PC-3 (cell line): ENCODE measurements around the gene DMAC2. TPM values are rescaled to one million over a fixed set of nuclear protein-coding genes. Genes with fewer than 3 reads are reported as not detected.

ENCODE experiments used
- ATAC-seq: fragments of 200-7000 bp; cut with Tn5 transposase; 2 replicates; pipeline ENCODE4 v1.9.1; 2020; ENCODE audit warnings: mild to moderate bottlenecking, moderate library complexity
- BruUV-seq: library from RNA; stranded (reverse); fragments of 400-500 nt; replicated peaks from 2 replicates; lab custom pipeline; 2021; lab: Mats Ljungman, UMichigan
- CTCF ChIA-PET: fragments of 300-600 bp; sonication (Branson Sonifier 250); formaldehyde crosslinking; loops from one replicate; lab custom pipeline; 2022; ENCODE audit warnings: antibody characterized with exemption; lab: Charles Lee
- POLR2A ChIA-PET: fragments of 300-600 bp; sonication (Branson Sonifier 250); formaldehyde crosslinking; loops from one replicate; lab custom pipeline; 2022; ENCODE audit warnings: antibody characterized with exemption; ENCODE audit not compliant: unreplicated experiment; lab: Charles Lee
- DNase-seq: peaks from one replicate; pipeline ENCODE4 v3.0.0-alpha.2; 2015
- H2AFZ ChIP-seq: fragments of 300-600 bp; sonication (generic); 2 replicates; pipeline ENCODE4 v1.6.0; 2016; ENCODE audit warnings: antibody characterized with exemption, low read length
- H3F3A ChIP-seq: fragments of 300-600 bp; sonication (generic); one replicate; pipeline ENCODE4 v1.6.0; 2017; ENCODE audit warnings: antibody characterized with exemption, low read length, control low read depth, mild to moderate bottlenecking; ENCODE audit not compliant: unreplicated experiment
- H3K27ac ChIP-seq: fragments of 300-600 bp; sonication (generic); 2 replicates; pipeline ENCODE4 v1.5.1; 2016; ENCODE audit warnings: mild to moderate bottlenecking, low read length
- H3K27me3 ChIP-seq: fragments of 300-600 bp; sonication (generic); 2 replicates; pipeline ENCODE4 v1.6.1; 2016; ENCODE audit warnings: low read length, mixed read lengths
- H3K36me3 ChIP-seq: fragments of 300-600 bp; sonication (generic); 2 replicates; pipeline ENCODE4 v1.6.1; 2016; ENCODE audit warnings: low read depth, mixed run types, low read length, mixed read lengths
- H3K4me1 ChIP-seq: fragments of 300-600 bp; sonication (generic); 2 replicates; pipeline ENCODE4 v1.5.1; 2016; ENCODE audit warnings: low read length; ENCODE audit not compliant: insufficient read depth
- H3K4me2 ChIP-seq: fragments of 300-600 bp; sonication (generic); 2 replicates; pipeline ENCODE4 v1.6.0; 2016; ENCODE audit warnings: low read length
- H3K4me3 ChIP-seq: fragments of 300-600 bp; sonication (generic); 2 replicates; pipeline ENCODE4 v1.5.1; 2016; ENCODE audit warnings: mild to moderate bottlenecking, low read length, mixed read lengths
- H3K79me2 ChIP-seq: fragments of 300-600 bp; sonication (generic); 2 replicates; pipeline ENCODE4 v1.6.1; 2017; ENCODE audit warnings: low read length, mixed read lengths
- H3K9ac ChIP-seq: fragments of 300-600 bp; sonication (generic); 2 replicates; pipeline ENCODE4 v1.6.0; 2016; ENCODE audit warnings: mild to moderate bottlenecking, low read length
- H3K9me2 ChIP-seq: fragments of 300-600 bp; sonication (generic); replicated peaks from 2 replicates; pipeline ENCODE4 v1.6.1; 2016; ENCODE audit warnings: mixed run types, low read length, mixed read lengths
- H3K9me3 ChIP-seq: fragments of 300-600 bp; sonication (generic); 2 replicates; pipeline ENCODE4 v1.6.1; 2016; ENCODE audit warnings: low read length, mixed read lengths
- H4K20me1 ChIP-seq: fragments of 300-600 bp; sonication (generic); 2 replicates; pipeline ENCODE4 v1.6.1; 2016; ENCODE audit warnings: low read length, mixed read lengths
- EZH2 ChIP-seq: fragments of 300-600 bp; sonication (generic); IDR thresholded peaks from one replicate; pipeline ENCODE4 v1.6.1; 2017; ENCODE audit warnings: antibody characterized with exemption, mild to moderate bottlenecking, low read length; ENCODE audit not compliant: unreplicated experiment
- EZH2phosphoT487 ChIP-seq: fragments of 300-600 bp; sonication (generic); IDR thresholded peaks from 2 replicates; pipeline ENCODE4 v1.6.1; 2018; ENCODE audit warnings: mild to moderate bottlenecking, antibody characterized with exemption, low read length, borderline replicate concordance
- intact Hi-C: fragments of 100-400 bp; cut with micrococcal nuclease; formaldehyde crosslinking; loops from 2 replicates; pipeline ENCODE4 v1.9.0; 2023
- total RNA-seq: library from RNA; depleted of rRNA; stranded (reverse); fragments of >200 nt; gene quantifications from 2 replicates; pipeline ENCODE4 v1.2.3, GENCODE V29; 2014
- TF ChIP-seq, protein P1 (sequence below): fragments of 300-600 bp; sonication (generic); conservative IDR thresholded peaks from 2 replicates; pipeline ENCODE4 v1.5.1; 2017; ENCODE audit warnings: antibody characterized with exemption, low read depth, mild to moderate bottlenecking, low read length

Gene DMAC2
- total RNA-seq, 1 experiment from 2014 or later = 36.8 TPM

DNA sequence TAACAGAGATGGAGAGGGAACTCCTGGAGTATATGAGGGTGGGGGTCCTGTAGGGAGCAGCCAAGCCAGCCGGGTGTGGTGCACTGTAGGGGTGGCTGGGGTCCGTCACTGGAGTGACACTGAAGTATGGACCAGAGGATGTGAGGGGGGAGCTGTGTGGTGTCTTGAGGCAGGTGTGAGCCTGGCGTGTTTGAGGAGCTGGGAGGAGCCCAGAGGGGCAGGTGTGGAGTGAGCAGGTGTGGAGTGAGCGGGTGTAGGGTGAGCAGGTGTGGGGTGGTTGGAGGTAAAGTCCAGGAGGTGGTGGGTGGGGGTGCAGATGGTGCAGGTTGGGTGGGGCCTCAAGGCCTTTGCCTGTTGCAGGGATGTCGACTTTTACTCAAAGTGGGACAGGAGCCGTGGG, 18.4 kb downstream of the DMAC2 start:
- Histone ChIP-seq H4K20me1 (no peaks in the 10 kb centered on the region), H3K4me1 (no peaks in the 10 kb centered on the region), H3K27me3 (no peaks in the 10 kb centered on the region), H3F3A (no peaks in the 10 kb centered on the region), H3K9me3 (no peaks in the 10 kb centered on the region), H3K79me2 (no peaks in the 10 kb centered on the region), H3K9me2 (no peaks in the 10 kb centered on the region), H3K9ac (no peak overlapping the region), H3K4me3 (no peak overlapping the region), H3K4me2 (no peak overlapping the region), H2AFZ (no peak overlapping the region), H3K27ac (no peak overlapping the region), H3K36me3 (0 out of 2 replicates have a peak, but pooled peaks cover 3% of the 10 kb centered on the region)
- DNase-seq (no peak), ATAC-seq (no peak)
- BruUV-seq = no TSS peak
- ChIA-PET POLR2A (no interaction called here), CTCF (no interaction called here)
- TF ChIP-seq, protein P1, sequence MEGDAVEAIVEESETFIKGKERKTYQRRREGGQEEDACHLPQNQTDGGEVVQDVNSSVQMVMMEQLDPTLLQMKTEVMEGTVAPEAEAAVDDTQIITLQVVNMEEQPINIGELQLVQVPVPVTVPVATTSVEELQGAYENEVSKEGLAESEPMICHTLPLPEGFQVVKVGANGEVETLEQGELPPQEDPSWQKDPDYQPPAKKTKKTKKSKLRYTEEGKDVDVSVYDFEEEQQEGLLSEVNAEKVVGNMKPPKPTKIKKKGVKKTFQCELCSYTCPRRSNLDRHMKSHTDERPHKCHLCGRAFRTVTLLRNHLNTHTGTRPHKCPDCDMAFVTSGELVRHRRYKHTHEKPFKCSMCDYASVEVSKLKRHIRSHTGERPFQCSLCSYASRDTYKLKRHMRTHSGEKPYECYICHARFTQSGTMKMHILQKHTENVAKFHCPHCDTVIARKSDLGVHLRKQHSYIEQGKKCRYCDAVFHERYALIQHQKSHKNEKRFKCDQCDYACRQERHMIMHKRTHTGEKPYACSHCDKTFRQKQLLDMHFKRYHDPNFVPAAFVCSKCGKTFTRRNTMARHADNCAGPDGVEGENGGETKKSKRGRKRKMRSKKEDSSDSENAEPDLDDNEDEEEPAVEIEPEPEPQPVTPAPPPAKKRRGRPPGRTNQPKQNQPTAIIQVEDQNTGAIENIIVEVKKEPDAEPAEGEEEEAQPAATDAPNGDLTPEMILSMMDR = no peak
- intact Hi-C loops = no loop called here

DNA sequence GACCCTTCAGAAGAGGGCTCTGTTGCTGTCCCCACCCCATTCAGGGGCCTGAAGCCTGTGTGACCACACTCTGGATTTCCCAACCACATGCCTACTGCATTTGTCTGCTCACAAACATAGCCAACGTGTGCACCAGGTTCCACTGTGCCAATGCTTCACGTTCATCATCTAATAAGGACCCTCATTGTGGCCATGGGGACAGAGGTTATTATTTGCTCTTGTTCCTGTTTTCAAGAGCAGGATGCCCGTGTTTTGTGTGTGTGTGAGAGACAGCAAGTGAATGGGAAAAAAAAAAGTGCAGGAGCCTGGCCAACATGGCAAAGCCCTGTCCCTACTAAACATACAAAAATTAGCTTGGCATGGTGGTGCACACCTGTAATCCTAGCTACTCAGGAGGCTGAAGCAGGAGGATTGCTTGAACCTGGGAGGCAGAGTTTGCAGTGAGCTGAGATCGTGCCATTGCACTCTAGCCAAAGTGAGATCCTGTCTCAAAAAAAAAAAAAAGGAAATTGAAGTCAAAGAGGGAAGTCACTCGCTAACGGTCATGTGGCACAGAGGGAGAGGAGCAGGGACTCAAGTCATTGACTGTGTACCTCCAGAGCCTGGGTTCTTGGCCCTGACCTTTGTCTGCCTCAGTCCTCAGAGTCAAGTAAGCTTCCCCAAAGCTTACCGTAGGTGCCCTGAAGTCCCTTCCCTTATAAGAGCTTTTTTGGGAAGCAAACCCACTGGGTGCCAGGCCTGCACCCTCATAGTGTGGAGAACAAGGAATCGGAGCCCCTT, 19.4 kb downstream of the DMAC2 start:
- no peak overlapping the region for H3K27ac ChIP-seq
- no peak overlapping the region for H2AFZ ChIP-seq
- intact Hi-C loops = no loop called here
- no TSS peak for BruUV-seq
- ATAC-seq = no peak
- TF ChIP-seq EZH2phosphoT487 = no peak
- TF ChIP-seq EZH2 = no peak
- TF ChIP-seq, protein P1 = no peak
- no peaks in the 10 kb centered on the region for H3K79me2 ChIP-seq
- H3K9ac ChIP-seq = no peak overlapping the region
- 0 out of 2 replicates have a peak, but pooled peaks cover 3% of the 10 kb centered on the region for H3K36me3 ChIP-seq
- ChIA-PET POLR2A (no interaction called here), CTCF (no interaction called here)
- no peak for DNase-seq
- H3K4me3 ChIP-seq = no peak overlapping the region
- no peaks in the 10 kb centered on the region for H3F3A ChIP-seq
- no peak overlapping the region for H3K4me2 ChIP-seq
- H4K20me1 ChIP-seq = no peaks in the 10 kb centered on the region
- H3K4me1 ChIP-seq = no peaks in the 10 kb centered on the region
- no peaks in the 10 kb centered on the region for H3K9me3 ChIP-seq
- no peaks in the 10 kb centered on the region for H3K27me3 ChIP-seq
- H3K9me2 ChIP-seq = no peaks in the 10 kb centered on the region

DNA sequence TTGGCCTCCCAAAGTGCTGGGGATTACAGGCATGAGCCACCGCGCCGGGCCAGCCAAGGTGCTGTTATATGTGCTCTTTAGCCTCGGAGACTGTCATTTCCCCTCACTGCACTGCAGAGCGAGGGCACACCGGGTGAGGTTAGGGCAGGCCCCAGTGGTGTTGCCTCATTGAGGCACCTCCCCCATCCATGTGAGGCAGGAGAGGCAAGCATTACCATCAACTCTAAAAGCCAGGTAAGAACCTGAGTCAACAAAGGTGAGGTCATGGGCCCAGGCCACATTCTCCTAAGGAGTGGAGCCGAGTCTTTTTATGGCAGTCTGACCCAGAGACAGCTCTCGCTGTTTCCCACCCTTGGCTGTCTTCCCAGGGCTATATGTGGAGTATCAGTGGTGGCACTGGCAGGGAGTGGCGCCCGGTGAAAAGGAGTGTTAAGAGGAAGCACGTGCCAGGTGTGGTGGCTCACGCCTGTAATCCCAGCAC, 23.5 kb downstream of the DMAC2 start:
- BruUV-seq = no TSS peak
- no peaks in the 10 kb centered on the region for H3K9me3 ChIP-seq
- DNase-seq (no peak), ATAC-seq (no peak)
- H3F3A ChIP-seq = no peaks in the 10 kb centered on the region
- H3K9me2 ChIP-seq = no peaks in the 10 kb centered on the region
- no peak overlapping the region for H3K4me2 ChIP-seq
- H3K36me3 ChIP-seq = 0 out of 2 replicates have a peak, but pooled peaks cover 3% of the 10 kb centered on the region
- POLR2A ChIA-PET = no interaction called here
- H3K4me3 ChIP-seq = no peak overlapping the region
- H2AFZ ChIP-seq = no peak overlapping the region
- H3K9ac ChIP-seq = no peak overlapping the region
- no peaks in the 10 kb centered on the region for H3K79me2 ChIP-seq
- intact Hi-C loops = no loop called here
- no peaks in the 10 kb centered on the region for H3K27me3 ChIP-seq
- H3K4me1 ChIP-seq = no peaks in the 10 kb centered on the region
- TF ChIP-seq EZH2 = no peak
- TF ChIP-seq EZH2phosphoT487 = no peak
- TF ChIP-seq, protein P1 = no peak
- CTCF ChIA-PET = no interaction called here
- no peak overlapping the region for H3K27ac ChIP-seq
- H4K20me1 ChIP-seq = no peaks in the 10 kb centered on the region
